ENCODE data around the gene ONECUT3. TPM values are rescaled to one million over a fixed set of nuclear protein-coding genes. Genes with fewer than 3 reads are reported as not detected.
A peak's percentile ranks its signal among the peaks of the same experiment; 100 is the strongest.
"Not testable (repeated sequence)": the region's sequence is repeated elsewhere in the genome, so short reads cannot be mapped to it uniquely, and the experiment has no call there.

The ONECUT3 gene
- polyA plus RNA-seq (ENCODE audit: insufficient read length): not detected

- DNase-seq: no peak
These were observed at the start of gene ONECUT3 for GRCh38 chr19:1752757-1753728. TSS of gene ONECUT3 (plus strand) at chr19:1753506. CDS start at chr19:1753663, 157 bp downstream.

GRCh38 chr19:1704339-1704738 lies 49.0 kb upstream of the ONECUT3 start:
- DNase-seq: no peak

- DNase-seq: no peak
These were observed 47.9 kb upstream of the ONECUT3 start for GRCh38 chr19:1705367-1705766.

- not testable (repeated sequence) for DNase-seq
These were observed 46.7 kb upstream of the ONECUT3 start for GRCh38 chr19:1706646-1707045.

- no peak for DNase-seq
These were observed 46.1 kb upstream of the ONECUT3 start for GRCh38 chr19:1707240-1707639.

GRCh38 chr19:1713170-1713569 lies 40.1 kb upstream of the ONECUT3 start:
- no peak for DNase-seq

GRCh38 chr19:1715540-1715939 lies 37.8 kb upstream of the ONECUT3 start:
- DNase-seq: no peak

- no peak for DNase-seq
These were observed 35.9 kb upstream of the ONECUT3 start for GRCh38 chr19:1717200-1717969.

GRCh38 chr19:1717970-1718264 lies 35.4 kb upstream of the ONECUT3 start:
- DNase-seq: no peak

- DNase-seq: no peak
These were observed 34.6 kb upstream of the ONECUT3 start for GRCh38 chr19:1718420-1719291.

GRCh38 chr19:1719519-1719918 lies 33.8 kb upstream of the ONECUT3 start:
- DNase-seq: no peak

GRCh38 chr19:1720237-1720636 lies 33.1 kb upstream of the ONECUT3 start:
- DNase-seq: no peak

- peak; percentile 80 for DNase-seq
These were observed 27.9 kb upstream of the ONECUT3 start for GRCh38 chr19:1725100-1726064.

GRCh38 chr19:1728816-1729567 lies 24.3 kb upstream of the ONECUT3 start:
- no peak for DNase-seq

GRCh38 chr19:1729568-1729925 lies 23.8 kb upstream of the ONECUT3 start:
- DNase-seq: no peak

GRCh38 chr19:1730157-1730556 lies 23.1 kb upstream of the ONECUT3 start:
- no peak for DNase-seq

- no peak for DNase-seq
These were observed 18.9 kb upstream of the ONECUT3 start for GRCh38 chr19:1734321-1734966.

GRCh38 chr19:1736280-1736679 lies 17.0 kb upstream of the ONECUT3 start:
- no peak for DNase-seq

GRCh38 chr19:1736927-1737326 lies 16.4 kb upstream of the ONECUT3 start:
- no peak for DNase-seq

GRCh38 chr19:1739960-1740629 lies 13.2 kb upstream of the ONECUT3 start:
- DNase-seq: no peak
